ENCODE results near the gene CAMK2B.

The CAMK2B gene

DNA sequence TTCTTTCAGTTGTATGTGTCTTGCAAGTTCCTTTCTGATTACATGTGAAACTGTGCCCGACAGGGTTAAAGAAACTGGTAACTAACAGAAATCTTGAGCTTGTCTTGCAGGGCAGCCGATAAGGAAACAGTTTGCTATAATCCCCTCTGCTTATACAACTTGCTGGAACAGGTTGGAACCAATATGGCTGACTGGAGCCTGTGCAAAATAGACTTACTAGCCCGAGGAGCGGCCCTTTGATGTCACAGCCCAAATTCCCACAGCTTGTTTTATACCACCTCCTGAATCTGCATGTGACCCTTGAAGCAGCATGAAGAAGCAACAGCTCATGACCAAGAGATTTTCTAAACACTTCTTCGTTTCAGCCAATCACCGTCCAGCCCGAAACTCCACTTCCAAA lies 127.9 kb downstream of the CAMK2B start:
- TF ChIP-seq, protein P1, sequence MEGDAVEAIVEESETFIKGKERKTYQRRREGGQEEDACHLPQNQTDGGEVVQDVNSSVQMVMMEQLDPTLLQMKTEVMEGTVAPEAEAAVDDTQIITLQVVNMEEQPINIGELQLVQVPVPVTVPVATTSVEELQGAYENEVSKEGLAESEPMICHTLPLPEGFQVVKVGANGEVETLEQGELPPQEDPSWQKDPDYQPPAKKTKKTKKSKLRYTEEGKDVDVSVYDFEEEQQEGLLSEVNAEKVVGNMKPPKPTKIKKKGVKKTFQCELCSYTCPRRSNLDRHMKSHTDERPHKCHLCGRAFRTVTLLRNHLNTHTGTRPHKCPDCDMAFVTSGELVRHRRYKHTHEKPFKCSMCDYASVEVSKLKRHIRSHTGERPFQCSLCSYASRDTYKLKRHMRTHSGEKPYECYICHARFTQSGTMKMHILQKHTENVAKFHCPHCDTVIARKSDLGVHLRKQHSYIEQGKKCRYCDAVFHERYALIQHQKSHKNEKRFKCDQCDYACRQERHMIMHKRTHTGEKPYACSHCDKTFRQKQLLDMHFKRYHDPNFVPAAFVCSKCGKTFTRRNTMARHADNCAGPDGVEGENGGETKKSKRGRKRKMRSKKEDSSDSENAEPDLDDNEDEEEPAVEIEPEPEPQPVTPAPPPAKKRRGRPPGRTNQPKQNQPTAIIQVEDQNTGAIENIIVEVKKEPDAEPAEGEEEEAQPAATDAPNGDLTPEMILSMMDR (IDR thresholded peaks at IDR 0.05): no peak
- Mint-ChIP-seq H3K27ac (no peak overlapping the region), H3K4me1 (peaks cover 18% of the 10 kb centered on the region), H3K36me3 (ENCODE audit: low read depth) (no peaks in the 10 kb centered on the region), H3K9me3 (peaks cover 7% of the 10 kb centered on the region), H3K27me3 (ENCODE audit: low read depth, poor library complexity) (peaks cover 32% of the 10 kb centered on the region), H3K4me3 (no peak overlapping the region)
- no peak for DNase-seq

- no peak overlapping the region for H3K4me3 Mint-ChIP-seq
Observed at GRCh38 chr7:44196450-44196872, 128.9 kb downstream of the CAMK2B start.

DNA sequence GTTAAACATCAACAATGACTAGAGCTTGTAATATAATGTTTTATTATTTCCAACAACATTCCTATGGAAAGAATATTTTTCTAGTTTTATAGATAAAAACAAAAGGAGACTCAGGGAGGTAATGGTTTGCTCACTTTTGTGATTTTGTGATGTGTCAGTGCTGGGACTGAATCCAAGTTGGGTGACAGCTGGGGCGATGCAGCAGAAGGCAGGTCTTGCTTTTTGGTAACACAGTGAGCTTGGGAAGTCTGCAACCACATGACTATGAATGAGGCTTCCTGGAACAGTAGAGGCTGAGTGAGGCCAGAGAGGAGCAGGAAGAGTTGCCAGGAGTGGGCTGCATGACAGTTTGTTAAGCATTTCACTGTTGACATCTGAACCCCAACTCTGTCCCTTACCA lies 129.5 kb downstream of the CAMK2B start:
- Mint-ChIP-seq H3K27ac (no peak overlapping the region), H3K4me3 (no peak overlapping the region), H3K9me3 (peaks cover 7% of the 10 kb centered on the region), H3K27me3 (ENCODE audit: low read depth, poor library complexity) (peaks cover 36% of the 10 kb centered on the region), H3K36me3 (ENCODE audit: low read depth) (no peaks in the 10 kb centered on the region), H3K4me1 (peaks cover 9% of the 10 kb centered on the region)
- DNase-seq: no peak
- TF ChIP-seq, protein P1 (IDR thresholded peaks at IDR 0.05): no peak

More at GRCh38 chr7:44196450-44196872, 128.9 kb downstream of the CAMK2B start:
- H3K27ac Mint-ChIP-seq: no peak overlapping the region
- peaks cover 7% of the 10 kb centered on the region for H3K9me3 Mint-ChIP-seq
- TF ChIP-seq, protein P1 (IDR thresholded peaks at IDR 0.05): peak; percentile 61
- H3K4me1 Mint-ChIP-seq: peaks cover 11% of the 10 kb centered on the region
- H3K36me3 Mint-ChIP-seq (ENCODE audit: low read depth): no peaks in the 10 kb centered on the region
- DNase-seq: peak; percentile 59
- H3K27me3 Mint-ChIP-seq (ENCODE audit: low read depth, poor library complexity): peaks cover 36% of the 10 kb centered on the region

- Mint-ChIP-seq H3K27ac (no peak overlapping the region), H3K4me3 (no peak overlapping the region), H3K27me3 (ENCODE audit: low read depth, poor library complexity) (peaks cover 34% of the 10 kb centered on the region), H3K9me3 (peaks cover 4% of the 10 kb centered on the region), H3K4me1 (peaks cover 19% of the 10 kb centered on the region), H3K36me3 (ENCODE audit: low read depth) (no peaks in the 10 kb centered on the region)
- no peak for DNase-seq
- TF ChIP-seq, protein P1 (IDR thresholded peaks at IDR 0.05): no peak
Observed at GRCh38 chr7:44194562-44195145, 130.7 kb downstream of the CAMK2B start.

DNA sequence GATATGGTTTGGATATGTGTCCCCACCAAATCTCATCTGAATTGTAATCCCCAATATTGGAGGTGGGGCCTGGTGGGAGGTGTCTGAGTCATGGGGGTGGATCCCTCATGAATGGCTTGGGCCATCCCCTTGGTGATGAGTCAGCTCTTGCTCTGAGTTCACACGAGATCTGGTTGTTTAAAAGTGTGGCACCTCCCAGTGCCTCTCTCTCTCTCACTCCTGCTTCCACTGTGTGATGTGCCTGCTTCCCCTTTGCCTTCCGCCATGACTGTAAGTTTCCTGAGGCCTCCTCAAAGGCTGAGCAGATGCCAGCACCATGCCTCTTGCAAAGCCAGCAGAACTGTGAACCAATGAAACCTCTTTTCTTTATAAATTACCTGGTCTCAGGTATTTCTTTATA lies 131.3 kb downstream of the CAMK2B start:
- peaks cover 29% of the 10 kb centered on the region for H3K27me3 Mint-ChIP-seq (ENCODE audit: low read depth, poor library complexity)
- no peak overlapping the region for H3K4me3 Mint-ChIP-seq
- H3K4me1 Mint-ChIP-seq: peaks cover 24% of the 10 kb centered on the region
- H3K27ac Mint-ChIP-seq: no peak overlapping the region
- H3K9me3 Mint-ChIP-seq: peaks cover 4% of the 10 kb centered on the region
- TF ChIP-seq, protein P1 (IDR thresholded peaks at IDR 0.05): no peak
- no peak for DNase-seq
- H3K36me3 Mint-ChIP-seq (ENCODE audit: low read depth): no peaks in the 10 kb centered on the region
